C1 segment of cervical spinal cord (tissue), 14 donors: ENCODE data around the gene PAX2.

Source experiments
- DNase-seq, 14 donors: peaks; one replicate each; lab custom pipeline; 2025; lab: John Stamatoyannopoulos, UW

Gene PAX2

DNA sequence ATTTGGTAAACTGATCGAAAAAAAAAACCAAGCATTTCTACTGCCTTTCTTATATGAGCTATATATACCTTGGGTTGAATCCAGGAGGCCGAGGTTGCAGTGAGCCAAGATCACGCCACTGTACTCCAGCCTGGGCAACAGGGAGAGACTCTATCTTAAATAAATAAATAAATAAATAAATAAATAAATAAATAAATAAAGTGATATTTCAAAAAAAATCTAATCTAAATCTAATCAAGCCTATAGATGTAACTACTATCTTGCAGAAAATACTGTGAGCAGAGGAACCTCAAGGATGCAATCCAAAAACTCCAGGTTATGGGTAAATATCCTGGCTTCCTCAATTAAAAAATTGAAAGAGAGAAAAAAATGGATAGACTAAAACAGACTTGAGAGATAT is 96.1 kb downstream of the PAX2 start:
- DNase-seq = no peak

DNA sequence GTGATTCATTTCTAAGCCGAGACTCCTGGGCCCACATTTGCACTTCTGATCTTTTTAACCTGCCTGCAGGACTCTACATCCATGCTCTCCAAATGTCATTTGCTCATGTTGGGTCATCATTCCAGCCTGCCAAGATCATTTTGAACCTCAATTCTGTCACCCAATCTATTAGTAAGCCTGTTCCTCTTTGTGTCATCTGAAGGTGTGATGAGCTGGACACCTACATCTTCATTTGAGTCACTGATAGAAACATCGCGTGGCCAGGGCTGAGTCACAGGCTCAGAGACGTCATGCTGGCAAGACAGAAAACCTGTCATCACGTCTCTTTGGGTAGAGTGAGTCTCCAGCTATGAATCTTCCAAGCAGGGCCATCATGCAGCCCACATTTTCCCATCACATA is 102.1 kb downstream of the PAX2 start:
- DNase-seq = no peak

DNA sequence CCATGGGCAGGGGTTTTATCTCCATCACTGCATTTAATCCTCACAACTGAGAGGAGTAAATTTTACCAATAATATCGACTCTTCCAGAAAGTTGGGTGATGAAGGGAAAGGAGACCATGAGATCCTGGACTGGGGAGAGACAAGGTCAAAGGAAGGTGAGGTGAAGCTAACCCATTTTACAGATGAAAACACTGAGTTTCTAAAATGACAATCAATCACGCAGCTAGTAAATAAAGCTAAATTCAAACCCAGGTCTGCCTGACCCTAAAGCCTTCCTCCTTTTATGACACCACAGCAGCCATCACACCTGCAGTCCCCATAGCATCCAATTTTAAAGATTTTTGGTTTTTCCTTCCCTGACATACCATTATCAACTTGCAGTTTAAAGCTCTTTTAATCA is 103.4 kb downstream of the PAX2 start:
- no peak for DNase-seq

DNA sequence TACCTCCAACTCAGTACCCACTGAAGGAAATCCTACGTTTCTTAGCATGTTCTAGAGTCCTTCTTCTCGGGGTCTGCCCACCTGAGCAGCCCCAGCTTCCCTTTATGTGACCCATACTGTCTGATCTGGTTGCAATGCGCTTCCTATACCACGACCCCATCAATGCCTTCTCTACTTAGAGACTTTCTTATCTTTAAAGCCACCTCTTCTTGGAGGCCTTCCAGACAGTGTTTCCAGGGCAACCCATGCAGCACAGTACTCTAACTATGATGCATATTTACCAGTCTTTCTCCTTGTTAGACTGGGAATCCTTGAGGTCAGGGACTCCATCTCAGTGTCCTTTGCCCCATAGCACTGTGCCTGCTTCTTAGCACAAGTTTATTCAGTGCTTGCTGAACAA is 112.9 kb downstream of the PAX2 start:
- no peak for DNase-seq

DNA sequence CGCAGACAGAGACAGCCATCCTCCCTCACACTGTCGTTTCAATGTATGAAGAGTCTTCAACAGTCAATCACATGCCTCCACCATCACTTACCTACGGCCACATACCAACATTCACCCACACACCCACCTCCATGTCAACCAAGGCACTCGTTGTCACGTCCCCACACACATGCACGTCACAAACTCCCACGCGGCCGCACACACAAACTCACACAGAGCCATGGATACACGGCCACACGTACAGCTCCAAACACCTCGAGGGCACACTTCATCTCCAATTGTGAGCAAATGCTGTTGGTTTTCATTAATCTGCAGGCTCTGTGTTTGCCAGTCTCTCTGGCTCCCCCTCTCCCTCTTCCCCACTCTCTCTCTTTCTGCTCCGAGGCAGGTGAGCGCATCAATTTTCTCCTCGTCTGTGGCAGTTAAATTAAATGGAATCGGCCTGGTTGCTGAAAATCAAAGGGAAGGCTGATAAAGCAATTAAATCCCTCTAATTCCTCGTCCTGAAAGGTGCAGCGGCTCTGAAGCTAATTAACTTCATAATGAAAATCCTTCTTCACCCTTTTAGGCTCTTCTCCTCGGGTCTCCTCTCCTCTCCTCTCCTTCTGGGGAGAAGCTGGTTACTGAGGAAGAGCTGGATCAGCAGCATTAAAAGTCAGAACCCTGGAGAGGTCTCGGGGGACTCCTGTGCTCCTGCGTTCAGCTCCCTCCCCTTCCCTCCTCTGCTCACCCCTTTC is 113.5 kb downstream of the PAX2 start:
- no peak for DNase-seq

DNA sequence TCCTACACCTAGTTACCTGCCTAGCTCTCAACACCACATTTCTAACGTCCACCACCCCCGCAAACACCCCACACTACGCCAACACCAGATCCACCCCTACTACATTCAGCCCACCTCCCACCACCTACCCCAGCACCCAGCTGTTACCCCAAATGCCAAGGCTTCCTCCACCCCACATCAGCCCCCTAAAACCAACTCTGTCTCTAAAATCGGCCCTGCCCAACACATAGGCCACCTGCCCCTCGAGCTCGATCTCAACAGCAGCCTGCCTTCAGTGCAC is 114.0 kb downstream of the PAX2 start:
- no peak for DNase-seq

DNA sequence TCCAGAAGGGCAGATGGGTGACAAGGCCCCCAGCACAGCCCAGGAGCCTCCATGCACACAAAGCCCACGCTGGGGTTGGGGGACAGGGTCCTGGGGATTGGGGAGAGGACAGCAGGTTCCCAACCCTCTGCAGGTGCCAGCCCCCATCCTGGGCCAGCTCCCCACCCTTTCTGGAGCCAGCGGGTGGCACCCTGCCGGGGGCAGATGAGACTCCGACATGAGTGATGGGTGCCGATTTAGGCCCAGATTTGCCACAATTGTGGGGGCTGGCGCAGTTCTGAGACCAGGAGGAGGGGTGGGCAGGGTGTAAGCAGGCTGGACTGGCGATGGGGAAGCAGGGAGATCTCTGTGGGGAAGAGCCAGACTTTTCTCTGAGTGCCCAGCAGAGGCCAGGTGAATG is 118.1 kb downstream of the PAX2 start:
- DNase-seq = no peak

DNA sequence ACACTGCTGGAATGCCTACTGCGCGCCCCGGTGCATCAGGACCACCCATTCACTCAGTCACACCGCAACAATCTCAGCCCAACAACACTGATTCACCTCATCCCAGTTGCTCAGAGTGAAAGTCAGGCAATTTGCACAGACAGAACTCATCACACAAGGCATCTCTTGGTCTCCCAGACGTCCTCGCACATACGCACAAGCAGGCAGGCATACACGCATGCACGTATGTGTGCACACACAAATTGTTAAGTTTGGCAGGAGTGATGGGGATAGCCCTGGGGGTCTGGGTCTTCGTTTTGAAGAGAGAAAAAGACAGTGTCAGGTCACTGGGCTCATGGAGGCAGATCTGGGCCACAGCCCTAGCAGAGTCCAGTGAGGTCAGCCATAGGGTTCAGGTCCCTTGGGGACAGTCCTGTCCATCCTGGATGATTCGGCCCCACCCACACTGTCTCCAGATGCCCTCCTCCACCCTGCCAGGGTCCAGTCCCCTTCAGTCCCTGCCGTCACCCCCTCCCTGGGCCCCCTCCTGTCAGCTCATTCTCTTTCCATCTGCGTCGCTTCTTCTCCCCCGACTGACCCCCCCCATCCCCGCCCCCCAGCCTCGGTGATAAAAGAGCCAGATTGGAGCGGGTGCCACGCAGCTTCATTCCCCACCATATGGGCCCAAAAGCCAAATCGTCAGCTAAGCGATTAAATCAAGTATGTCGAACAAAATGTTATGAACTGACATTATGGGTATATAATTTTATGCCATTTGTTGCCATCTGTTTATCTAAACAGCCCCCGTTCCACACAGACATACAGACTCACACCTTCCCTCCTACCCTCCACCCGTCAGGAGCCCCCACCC is 118.9 kb downstream of the PAX2 start:
- no peak for DNase-seq

DNA sequence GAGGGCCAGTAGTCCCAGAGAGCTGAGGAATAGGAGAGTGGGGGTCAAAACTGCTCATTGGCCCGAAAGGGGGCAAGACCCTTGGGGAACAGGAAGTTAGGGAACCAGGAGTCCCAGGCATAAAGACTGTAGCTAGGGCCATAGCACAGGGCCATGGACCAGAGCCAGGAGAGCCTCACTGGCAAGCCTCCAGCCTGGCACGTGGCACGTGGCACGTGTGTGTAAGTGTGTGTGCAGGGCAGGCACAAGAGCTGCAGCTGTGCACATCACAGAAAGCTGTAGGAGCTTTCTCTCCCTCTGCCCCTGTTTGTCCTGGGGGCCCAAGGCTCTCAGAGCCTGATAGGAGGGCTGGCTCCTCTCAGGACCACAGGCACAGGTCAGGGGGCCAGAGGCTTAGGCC is 119.6 kb downstream of the PAX2 start:
- DNase-seq = no peak

DNA sequence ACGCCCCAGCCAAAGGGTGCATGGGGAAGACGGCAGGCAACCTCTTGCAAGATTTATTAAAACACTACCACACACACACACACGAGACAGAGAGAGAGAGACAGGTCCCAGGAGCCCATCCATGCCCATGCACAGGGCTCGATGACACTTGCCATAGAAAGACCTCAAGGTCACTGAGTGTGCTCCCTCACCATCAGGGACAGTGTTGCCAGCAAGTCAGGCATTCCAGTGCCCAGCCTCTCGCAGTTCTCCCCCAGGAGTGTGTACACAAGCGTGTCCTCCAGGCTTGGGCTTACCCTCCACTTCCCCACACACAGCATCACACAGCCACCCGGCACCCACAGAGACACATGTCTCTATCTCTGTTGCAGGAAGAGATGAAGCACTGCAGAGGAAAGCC is 120.6 kb downstream of the PAX2 start:
- no peak for DNase-seq

DNA sequence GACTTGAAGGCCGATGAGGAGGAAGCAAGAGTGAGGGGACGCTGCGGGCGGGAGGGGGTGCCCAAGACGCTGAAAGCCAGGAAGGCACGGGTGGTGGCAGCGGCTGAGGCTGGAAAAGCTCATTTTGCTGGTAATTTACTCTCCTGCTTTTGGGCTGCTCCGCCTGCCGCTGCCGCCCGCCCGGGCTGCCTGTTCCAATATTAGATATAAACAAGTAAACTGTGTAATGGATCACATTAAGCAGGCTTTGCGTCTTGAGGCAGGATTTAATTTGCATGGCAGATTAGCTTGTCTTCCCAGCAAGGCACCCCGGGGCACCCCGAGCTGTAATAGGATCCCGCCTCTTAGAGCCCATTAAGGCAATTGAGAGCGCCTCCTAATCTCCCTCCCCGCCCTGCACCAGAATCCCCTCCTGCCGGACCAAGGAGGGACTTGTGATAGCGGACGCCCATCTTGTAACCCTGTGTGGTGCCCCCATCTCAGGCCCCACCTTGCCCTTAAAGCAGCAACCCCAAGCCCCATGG is 121.3 kb downstream of the PAX2 start:
- no peak for DNase-seq

DNA sequence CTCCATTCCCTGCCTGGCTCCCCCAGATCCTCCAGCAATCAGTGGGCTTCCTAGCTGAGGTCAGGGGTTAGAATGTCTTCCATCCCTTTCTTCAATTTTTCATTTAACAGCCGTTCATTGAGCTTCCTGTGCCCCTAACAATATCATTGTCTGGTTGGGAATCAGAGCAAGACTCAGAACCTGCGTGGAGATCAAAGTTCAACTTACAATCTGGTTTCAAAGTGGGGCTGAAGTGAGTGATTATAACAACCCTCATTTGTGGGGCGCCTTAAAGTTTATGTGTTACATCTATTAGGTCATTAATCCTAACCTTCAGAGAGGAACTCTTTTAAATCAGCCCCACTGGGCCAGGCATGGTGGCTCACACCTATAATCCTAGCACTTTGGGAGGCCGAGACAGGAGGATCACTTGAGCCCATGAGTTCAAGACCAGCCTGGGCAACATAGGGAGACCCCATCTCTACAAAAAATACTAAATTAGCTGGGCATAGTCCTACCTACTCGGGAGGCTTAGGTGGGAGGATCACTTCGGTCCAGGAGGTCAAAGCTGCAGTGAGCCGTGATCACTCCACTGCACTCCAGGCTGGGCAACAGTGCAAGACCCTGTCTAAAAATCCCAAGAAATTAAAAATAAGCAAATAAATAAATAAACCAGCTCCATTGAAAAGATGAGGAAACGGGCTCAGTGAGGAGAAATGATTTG is 122.0 kb downstream of the PAX2 start:
- DNase-seq = no peak

DNA sequence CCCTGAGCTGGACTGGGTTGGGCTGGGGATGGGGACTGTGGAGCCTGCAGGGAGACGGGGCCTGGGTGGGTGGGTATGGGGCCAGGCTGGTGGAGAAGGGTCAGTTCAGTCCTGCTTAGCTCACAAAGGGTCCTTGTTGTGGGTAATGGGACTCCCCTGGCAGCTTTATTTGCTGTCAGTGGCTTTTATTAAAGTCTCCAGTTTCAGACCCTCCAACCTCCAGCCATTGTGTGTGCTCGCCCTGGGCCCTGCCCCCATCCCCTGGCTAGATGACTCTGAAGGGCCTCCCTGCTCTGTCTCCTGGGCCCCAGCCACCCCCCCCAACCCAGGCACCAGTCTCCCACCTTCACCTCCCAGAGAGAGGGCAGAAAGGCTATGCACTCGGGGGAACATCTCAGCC is 123.0 kb downstream of the PAX2 start:
- DNase-seq = no peak

DNA sequence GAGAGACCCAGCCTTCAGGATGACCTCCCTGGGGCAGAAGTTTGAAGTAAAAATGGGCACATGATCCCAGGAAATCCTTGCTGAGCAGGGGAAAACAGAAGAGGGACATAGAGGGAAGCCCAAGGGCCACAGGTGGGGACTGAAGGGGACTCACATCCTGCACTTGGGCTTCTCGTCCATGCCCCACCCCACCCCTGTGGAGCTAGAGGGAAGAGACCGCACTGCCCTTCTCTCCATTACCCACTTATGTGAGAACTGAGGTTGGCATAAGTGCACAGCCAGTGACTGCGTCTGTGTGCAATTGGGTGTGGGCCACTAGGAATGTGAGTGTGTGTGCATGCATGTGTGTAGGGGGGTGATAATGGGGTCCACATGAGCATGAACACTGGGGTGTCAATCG is 124.0 kb downstream of the PAX2 start:
- no peak for DNase-seq

DNA sequence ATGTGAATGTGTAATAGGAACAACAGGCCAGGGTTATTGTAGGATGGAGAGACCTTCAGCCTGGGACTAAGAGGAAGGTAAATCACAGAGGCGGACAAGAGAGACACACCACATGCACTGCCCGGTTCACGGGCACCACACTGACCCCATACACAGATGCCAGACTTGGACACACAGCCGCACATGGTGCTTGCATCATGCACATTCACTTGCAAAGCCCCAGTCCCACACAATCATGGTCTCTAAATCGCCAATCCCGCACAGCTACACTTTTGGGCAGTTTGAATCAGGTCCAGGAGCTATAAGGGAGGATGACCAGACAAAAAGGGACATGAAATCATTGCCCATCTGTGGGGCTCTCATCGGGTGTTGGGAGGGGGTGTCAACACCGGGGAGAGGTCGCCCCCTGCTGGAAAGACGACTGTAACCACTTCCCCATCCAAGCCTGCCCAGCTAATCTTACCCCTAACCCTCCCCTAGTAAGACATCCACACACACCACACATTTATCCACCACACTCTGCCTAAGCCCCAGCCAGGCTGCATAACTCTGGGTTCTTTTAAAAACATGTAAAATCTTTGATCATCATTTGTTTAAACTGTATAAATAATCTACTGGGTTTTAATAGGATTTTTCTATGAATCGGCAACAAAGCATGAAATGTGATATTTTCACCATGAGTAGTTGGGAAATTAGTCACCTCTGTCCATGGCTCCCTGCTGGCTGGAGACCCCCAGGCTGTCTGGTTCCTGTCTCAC is 126.8 kb downstream of the PAX2 start:
- peak in 2 of 14 donors; percentile 3 to 19 for DNase-seq

DNA sequence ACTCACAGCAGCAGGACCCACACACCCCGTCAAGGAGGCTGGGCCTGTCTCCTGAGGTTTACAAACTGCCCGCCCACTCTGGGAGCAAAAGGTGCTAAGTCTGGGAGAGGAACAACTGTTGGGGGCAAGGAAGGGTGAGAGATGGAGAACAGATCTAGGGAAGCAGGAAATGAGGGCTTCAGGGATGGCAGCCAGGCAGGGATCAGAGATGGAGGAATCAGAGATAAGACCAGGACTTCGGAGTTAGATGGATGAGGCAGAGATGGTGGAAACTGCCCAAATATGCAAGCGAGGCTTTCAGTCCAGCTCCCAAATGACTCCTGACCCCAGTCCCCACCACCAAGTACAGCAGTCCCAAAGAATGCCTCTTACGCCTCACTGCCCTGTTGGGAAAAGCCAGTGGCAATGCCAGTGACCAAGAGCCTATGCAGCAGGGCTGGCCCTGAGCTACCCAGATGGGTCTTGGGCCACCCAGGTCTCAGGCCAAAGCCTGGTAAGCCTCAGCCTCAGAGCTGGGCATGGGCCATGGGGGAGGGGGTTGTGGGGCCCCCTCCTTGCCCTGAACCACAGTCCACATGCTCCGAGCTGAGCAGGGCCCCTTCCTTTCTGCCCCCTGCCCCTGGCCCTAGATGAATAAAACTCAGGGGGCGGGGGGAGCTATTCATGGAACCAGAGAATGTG is 127.9 kb downstream of the PAX2 start:
- DNase-seq = no peak

DNA sequence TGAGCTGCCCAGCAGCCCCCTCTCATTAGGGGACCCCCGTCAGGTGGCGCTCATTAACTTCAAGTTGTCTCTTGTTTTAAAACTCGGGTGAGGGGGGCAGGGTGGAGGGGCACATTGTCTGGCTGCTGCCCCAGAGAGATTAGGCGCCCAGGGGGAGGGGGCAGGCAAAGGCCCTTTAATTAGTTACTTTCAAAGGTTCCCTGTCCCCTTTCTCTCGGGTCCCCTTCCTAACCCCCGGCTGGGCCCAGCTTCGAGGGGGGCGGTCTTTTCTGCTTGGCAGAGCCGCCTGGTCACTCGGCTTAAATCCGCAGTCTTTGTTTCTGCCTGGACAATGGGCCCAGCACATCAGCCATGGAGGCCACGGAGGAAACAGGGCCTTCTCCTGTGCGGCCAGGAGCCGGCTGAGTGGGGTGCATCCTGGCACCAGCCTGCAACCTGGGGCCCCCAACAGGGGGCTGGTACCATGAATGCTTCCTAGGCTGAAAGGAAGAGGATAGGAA is 128.5 kb downstream of the PAX2 start:
- DNase-seq = no peak

DNA sequence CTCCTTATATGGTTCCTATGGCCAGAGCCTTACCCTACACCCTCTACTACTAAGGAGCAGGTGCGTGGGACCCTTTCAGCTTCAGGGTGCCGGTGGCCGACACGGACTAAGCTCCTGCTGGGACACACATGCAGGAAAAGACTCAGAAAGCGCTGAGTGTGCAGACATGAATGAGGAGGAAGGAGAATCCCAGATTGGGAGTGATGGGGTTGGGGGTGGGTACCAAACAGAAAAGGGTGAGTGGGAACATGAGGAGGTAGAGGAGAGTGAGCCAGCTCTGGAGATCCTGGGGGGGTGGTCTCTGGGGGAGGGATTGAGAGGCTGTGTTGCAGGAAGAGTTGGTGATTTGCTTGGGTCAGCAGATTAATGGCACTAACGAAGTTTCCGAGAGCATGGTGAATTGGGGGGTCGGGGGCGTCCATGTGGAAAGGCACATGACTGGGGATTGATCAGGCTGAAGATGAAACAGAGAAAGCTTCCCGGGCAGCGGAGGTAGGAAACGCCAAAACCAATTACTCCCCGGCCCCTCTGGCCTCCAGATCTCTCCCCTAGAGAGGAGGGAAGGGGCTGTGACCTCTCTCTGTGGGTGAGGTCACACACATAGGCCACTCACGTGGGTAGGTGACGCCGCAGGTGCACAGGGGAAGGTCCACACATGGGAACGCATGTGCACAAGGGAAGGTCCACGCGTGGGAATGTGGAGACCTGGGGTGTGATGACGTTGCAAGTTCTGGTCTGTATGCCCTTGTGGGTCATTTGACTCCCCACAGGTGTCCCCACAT is 129.5 kb downstream of the PAX2 start:
- DNase-seq = no peak

DNA sequence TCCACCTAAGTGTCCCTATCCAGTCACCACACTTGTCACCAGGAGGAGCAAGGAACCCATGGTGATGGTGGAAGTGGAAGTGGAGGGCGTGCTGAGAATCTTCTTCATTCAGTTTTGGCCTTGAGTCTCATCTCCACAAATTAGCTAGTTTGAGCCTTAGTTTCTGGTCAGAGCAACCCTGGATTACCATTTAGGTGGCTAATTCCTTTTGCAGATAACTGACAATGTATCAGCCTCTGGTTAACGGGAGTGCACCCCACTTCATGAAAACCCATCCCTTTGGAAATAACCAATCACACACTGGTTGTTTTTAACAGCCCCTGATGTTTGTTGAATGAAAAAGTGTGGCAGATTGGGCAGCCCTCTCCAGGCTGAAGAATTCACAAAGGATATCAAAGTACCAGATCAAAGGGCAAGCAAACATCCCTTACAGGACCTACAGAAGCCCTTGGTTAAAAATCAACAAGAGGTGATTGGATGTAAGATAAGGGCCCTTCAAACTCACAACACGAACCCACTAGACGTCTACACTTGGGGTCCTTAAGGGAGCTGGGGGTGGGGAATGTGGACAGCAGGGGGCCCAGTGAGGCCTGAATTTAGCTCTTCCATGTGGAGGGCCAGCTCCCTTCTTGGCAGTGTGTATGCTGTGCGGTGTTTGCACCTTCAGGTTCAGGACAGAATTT is 130.2 kb downstream of the PAX2 start:
- no peak for DNase-seq
